ENCODE data around the gene ADPRH.

- TF ChIP-seq CTCF (IDR thresholded peaks at IDR 0.05): no peak
- TF ChIP-seq POLR2AphosphoS5 (IDR thresholded peaks at IDR 0.05): no peak
- TF ChIP-seq POLR2A (IDR thresholded peaks at IDR 0.05): no peak
Measured at GRCh38 chr3:119616056-119616455, 36.8 kb downstream of the ADPRH start.
